WTC11 (cell line): ENCODE results near the gene INO80B. TPM values are rescaled to one million over a fixed set of nuclear protein-coding genes. Genes with fewer than 3 reads are reported as not detected.

Experiments used
- ATAC-seq: fragments of 200-7000 bp; cut with Tn5 transposase; 2 replicates; pipeline ENCODE4 v1.10.0; 2021; ENCODE audit warnings: mild to moderate bottlenecking, moderate library complexity
- CTCF ChIA-PET: fragments of 300-600 bp; sonication (Branson Sonifier 250); formaldehyde crosslinking; loops from one replicate; lab custom pipeline; 2021; ENCODE audit warnings: antibody characterized with exemption; lab: Charles Lee
- POLR2A ChIA-PET: fragments of 350-600 bp; sonication (Branson Sonifier 250); formaldehyde crosslinking; loops from one replicate; lab custom pipeline; 2021; ENCODE audit warnings: antibody characterized with exemption; lab: Charles Lee
- DNase-seq: peaks from one replicate; pipeline ENCODE4 v3.0.0; 2021; ENCODE audit warnings: low spot score
- H3K27ac Mint-ChIP-seq: 2 replicates; pipeline ENCODE4 v1.8.0; 2021; ENCODE audit warnings: mixed read lengths
- H3K27me3 Mint-ChIP-seq: 2 replicates; pipeline ENCODE4 v1.8.0; 2021; ENCODE audit warnings: low read depth, mild to moderate bottlenecking, moderate library complexity, mixed read lengths
- H3K36me3 Mint-ChIP-seq: 2 replicates; pipeline ENCODE4 v1.8.0; 2021; ENCODE audit warnings: mixed read lengths
- H3K4me1 Mint-ChIP-seq: 2 replicates; pipeline ENCODE4 v1.8.0; 2022; ENCODE audit warnings: mixed read lengths
- H3K4me3 Mint-ChIP-seq: 2 replicates; pipeline ENCODE4 v1.8.0; 2021; ENCODE audit warnings: mild to moderate bottlenecking, moderate library complexity, mixed read lengths
- H3K9me3 Mint-ChIP-seq: 2 replicates; pipeline ENCODE4 v1.8.0; 2021; ENCODE audit warnings: mixed read lengths
- ATF1 ChIP-seq: sonication (generic); formaldehyde crosslinking; IDR thresholded peaks from 2 replicates; pipeline ENCODE4 v1.8.1; 2023; ENCODE audit warnings: mild to moderate bottlenecking, moderate library complexity, missing genetic modification reagents
- ATF3 ChIP-seq: sonication (generic); formaldehyde crosslinking; conservative IDR thresholded peaks from 2 replicates; pipeline ENCODE4 v1.8.1; 2022; ENCODE audit warnings: mild to moderate bottlenecking, missing genetic modification reagents
- ESRRA ChIP-seq: sonication (generic); formaldehyde crosslinking; IDR thresholded peaks from 2 replicates; pipeline ENCODE4 v1.8.1; 2022; ENCODE audit warnings: mild to moderate bottlenecking, missing genetic modification reagents, borderline replicate concordance
- FOXJ3 ChIP-seq: sonication (generic); formaldehyde crosslinking; IDR thresholded peaks from 2 replicates; pipeline ENCODE4 v1.9.0; 2021; ENCODE audit warnings: missing genetic modification reagents, mild to moderate bottlenecking, borderline replicate concordance
- HMGA2 ChIP-seq: fragments of 250-450 bp; sonication (Bioruptor Pico); IDR thresholded peaks from 2 replicates; pipeline ENCODE4 v1.4.0; 2021; ENCODE audit warnings: mild to moderate bottlenecking, moderate library complexity
- NFYB ChIP-seq: sonication (generic); formaldehyde crosslinking; conservative IDR thresholded peaks from 2 replicates; pipeline ENCODE4 v1.8.0; 2022; ENCODE audit warnings: low read depth, missing genetic modification reagents
- NR2C2 ChIP-seq: sonication (generic); formaldehyde crosslinking; IDR thresholded peaks from 2 replicates; pipeline ENCODE4 v1.8.0; 2022; ENCODE audit warnings: mild to moderate bottlenecking, missing genetic modification reagents
- PRDM15 ChIP-seq: sonication (generic); formaldehyde crosslinking; IDR thresholded peaks from 2 replicates; pipeline ENCODE4 v1.8.0; 2022; ENCODE audit warnings: missing genetic modification reagents
- RELA ChIP-seq: sonication (generic); formaldehyde crosslinking; IDR thresholded peaks from 2 replicates; pipeline ENCODE4 v1.8.1; 2022; ENCODE audit warnings: missing genetic modification reagents, mild to moderate bottlenecking, borderline replicate concordance
- RORB ChIP-seq: fragments of 250-450 bp; sonication (Bioruptor Pico); IDR thresholded peaks from 2 replicates; pipeline ENCODE4 v1.9.0; 2021; ENCODE audit warnings: mild to moderate bottlenecking
- SMAD3 ChIP-seq: sonication (generic); formaldehyde crosslinking; IDR thresholded peaks from 2 replicates; pipeline ENCODE4 v1.8.0; 2022; ENCODE audit warnings: missing genetic modification reagents, mild to moderate bottlenecking, borderline replicate concordance
- TEAD1 ChIP-seq: sonication (generic); formaldehyde crosslinking; IDR thresholded peaks from 2 replicates; pipeline ENCODE4 v1.8.0; 2022; ENCODE audit warnings: mild to moderate bottlenecking, missing genetic modification reagents
- TP53 ChIP-seq: sonication (generic); formaldehyde crosslinking; IDR thresholded peaks from 2 replicates; pipeline ENCODE4 v1.8.1; 2023; ENCODE audit warnings: mild to moderate bottlenecking, missing genetic modification reagents
- ZBTB21 ChIP-seq: sonication (generic); formaldehyde crosslinking; IDR thresholded peaks from 2 replicates; pipeline ENCODE4 v1.8.1; 2023; ENCODE audit warnings: mild to moderate bottlenecking, missing genetic modification reagents, borderline replicate concordance
- ZNF121 ChIP-seq: sonication (generic); formaldehyde crosslinking; IDR thresholded peaks from 2 replicates; pipeline ENCODE4 v1.8.0; 2023; ENCODE audit warnings: missing genetic modification reagents
- ZNF416 ChIP-seq: fragments of 250-450 bp; sonication (Bioruptor Pico); IDR thresholded peaks from 2 replicates; pipeline ENCODE4 v1.9.0; 2021; ENCODE audit warnings: mild to moderate bottlenecking, inconsistent platforms
- ZNF532 ChIP-seq: fragments of 250-450 bp; sonication (Bioruptor Pico); IDR thresholded peaks from 2 replicates; pipeline ENCODE4 v1.9.0; 2021; ENCODE audit warnings: mild to moderate bottlenecking, borderline replicate concordance
- total RNA-seq: library from RNA; stranded (reverse); gene quantifications from 3 replicates; pipeline ENCODE4 v1.2.3, GENCODE V29; 2021
- TF ChIP-seq, protein P1 (sequence below): fragments of 250-450 bp; sonication (Bioruptor Pico); IDR thresholded peaks from 2 replicates; pipeline ENCODE4 v1.8.0; 2021; ENCODE audit warnings: mild to moderate bottlenecking
- TF ChIP-seq, protein P2 (sequence below): sonication (generic); formaldehyde crosslinking; IDR thresholded peaks from 2 replicates; pipeline ENCODE4 v1.8.0; 2023; ENCODE audit warnings: missing genetic modification reagents, mild to moderate bottlenecking, borderline replicate concordance
- TF ChIP-seq, protein P3 (sequence below): sonication (generic); formaldehyde crosslinking; IDR thresholded peaks from 2 replicates; pipeline ENCODE4 v1.8.0; 2022; ENCODE audit warnings: mild to moderate bottlenecking, missing genetic modification reagents

INO80B gene
- total RNA-seq, 1 experiment from 2014 or later, result 20.2 TPM

DNA sequence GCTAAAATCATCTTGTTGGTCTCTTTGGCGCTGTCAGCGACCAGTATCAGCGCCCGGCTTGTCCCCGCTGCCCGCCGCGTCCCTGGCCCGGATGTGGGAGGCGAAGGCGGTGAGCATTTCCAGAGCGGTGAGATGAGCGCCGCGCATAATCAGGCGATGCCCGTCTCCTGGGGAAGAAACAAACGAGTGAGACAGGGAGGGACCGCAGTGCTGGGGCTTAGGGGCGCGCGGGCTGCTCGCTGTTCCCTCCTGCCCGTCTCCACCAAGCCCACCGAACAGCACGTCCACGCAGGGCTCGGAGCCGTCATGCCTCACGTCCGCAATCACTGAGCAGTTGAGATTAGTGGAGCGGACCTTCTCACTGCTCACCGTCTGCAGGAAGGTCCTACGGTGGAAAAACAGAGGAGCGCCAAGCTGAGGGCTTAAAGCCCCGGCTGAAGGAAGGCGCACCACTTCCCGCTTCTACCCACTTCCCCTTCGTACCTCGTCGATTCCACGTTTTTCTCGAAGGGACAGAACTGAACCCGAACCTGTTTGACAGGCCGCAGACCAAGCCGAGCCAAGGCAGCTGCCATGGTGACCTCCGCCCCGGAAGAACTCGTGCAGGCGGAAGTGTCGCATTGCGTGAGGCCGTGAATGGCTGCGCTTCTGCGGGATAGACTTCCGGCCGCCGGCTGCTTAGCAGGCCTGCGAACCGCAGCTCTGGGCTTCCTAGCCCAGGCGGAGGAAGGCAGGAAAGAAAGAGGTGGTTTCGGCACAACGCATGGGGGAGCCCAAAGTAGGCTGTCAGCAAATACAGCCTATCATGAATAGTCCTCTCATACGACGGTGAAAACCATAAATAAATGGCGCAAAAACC lies 17.4 kb downstream of the INO80B start, which contains the start of gene MRPL53 (continued):
- TF ChIP-seq, protein P1, sequence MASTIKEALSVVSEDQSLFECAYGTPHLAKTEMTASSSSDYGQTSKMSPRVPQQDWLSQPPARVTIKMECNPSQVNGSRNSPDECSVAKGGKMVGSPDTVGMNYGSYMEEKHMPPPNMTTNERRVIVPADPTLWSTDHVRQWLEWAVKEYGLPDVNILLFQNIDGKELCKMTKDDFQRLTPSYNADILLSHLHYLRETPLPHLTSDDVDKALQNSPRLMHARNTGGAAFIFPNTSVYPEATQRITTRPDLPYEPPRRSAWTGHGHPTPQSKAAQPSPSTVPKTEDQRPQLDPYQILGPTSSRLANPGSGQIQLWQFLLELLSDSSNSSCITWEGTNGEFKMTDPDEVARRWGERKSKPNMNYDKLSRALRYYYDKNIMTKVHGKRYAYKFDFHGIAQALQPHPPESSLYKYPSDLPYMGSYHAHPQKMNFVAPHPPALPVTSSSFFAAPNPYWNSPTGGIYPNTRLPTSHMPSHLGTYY, result 0 out of 2 replicates have a peak, but pooled peaks have one; percentile 15
- TF ChIP-seq RELA (CRISPR knock-in tag) (peak; percentile 61; the same call in 1 of the 2 replicates), ZNF121 (no peak), ZNF416 (no peak), ZNF532 (CRISPR knock-in tag) (no peak), TP53 (no peak; the same call in 1 of the 2 replicates), HMGA2 (CRISPR knock-in tag) (no peak), PRDM15 (CRISPR knock-in tag) (no peak), ATF1 (peak; percentile 91), ESRRA (CRISPR knock-in tag) (peak; percentile 72; the same call in 1 of the 2 replicates), RORB (CRISPR knock-in tag) (no peak)
- TF ChIP-seq, all 79 proteins: peak for 32

GRCh38 chr2:74472945-74473258 lies 18.0 kb downstream of the INO80B start:
- POLR2A ChIA-PET, result interaction anchor here (0.9 to 1.5 kb wide), 6 partner anchors 9 to 223 kb away, joined by 3 to 9 read pairs (median 4); partner anchors contain the start of genes AUP1, CCDC142, HTRA2 and WBP1
- peak overlapping the region; percentile 99 for H3K27ac Mint-ChIP-seq
- peaks cover 11% of the 10 kb centered on the region for H3K4me1 Mint-ChIP-seq
- peaks cover 14% of the 10 kb centered on the region for H3K36me3 Mint-ChIP-seq
- no peaks in the 10 kb centered on the region for H3K9me3 Mint-ChIP-seq
- CTCF ChIA-PET, result interaction anchor here (0.7 to 2.7 kb wide), 7 partner anchors 10 to 138 kb away, joined by 3 to 23 read pairs (median 4); partner anchors contain the start of genes CCDC142, TTC31 and WBP1
- ATAC-seq (no peak), DNase-seq (no peak)
- H3K4me3 Mint-ChIP-seq, result peak overlapping the region; percentile 96
- H3K27me3 Mint-ChIP-seq, result no peaks in the 10 kb centered on the region
- TF ChIP-seq NR2C2 (CRISPR knock-in tag) (no peak), ATF3 (CRISPR knock-in tag) (no peak), NFYB (no peak), TEAD1 (no peak), SMAD3 (CRISPR knock-in tag) (no peak), ZBTB21 (CRISPR knock-in tag) (no peak), FOXJ3 (CRISPR knock-in tag) (no peak), ZNF121 (no peak)
- TF ChIP-seq, protein P2, sequence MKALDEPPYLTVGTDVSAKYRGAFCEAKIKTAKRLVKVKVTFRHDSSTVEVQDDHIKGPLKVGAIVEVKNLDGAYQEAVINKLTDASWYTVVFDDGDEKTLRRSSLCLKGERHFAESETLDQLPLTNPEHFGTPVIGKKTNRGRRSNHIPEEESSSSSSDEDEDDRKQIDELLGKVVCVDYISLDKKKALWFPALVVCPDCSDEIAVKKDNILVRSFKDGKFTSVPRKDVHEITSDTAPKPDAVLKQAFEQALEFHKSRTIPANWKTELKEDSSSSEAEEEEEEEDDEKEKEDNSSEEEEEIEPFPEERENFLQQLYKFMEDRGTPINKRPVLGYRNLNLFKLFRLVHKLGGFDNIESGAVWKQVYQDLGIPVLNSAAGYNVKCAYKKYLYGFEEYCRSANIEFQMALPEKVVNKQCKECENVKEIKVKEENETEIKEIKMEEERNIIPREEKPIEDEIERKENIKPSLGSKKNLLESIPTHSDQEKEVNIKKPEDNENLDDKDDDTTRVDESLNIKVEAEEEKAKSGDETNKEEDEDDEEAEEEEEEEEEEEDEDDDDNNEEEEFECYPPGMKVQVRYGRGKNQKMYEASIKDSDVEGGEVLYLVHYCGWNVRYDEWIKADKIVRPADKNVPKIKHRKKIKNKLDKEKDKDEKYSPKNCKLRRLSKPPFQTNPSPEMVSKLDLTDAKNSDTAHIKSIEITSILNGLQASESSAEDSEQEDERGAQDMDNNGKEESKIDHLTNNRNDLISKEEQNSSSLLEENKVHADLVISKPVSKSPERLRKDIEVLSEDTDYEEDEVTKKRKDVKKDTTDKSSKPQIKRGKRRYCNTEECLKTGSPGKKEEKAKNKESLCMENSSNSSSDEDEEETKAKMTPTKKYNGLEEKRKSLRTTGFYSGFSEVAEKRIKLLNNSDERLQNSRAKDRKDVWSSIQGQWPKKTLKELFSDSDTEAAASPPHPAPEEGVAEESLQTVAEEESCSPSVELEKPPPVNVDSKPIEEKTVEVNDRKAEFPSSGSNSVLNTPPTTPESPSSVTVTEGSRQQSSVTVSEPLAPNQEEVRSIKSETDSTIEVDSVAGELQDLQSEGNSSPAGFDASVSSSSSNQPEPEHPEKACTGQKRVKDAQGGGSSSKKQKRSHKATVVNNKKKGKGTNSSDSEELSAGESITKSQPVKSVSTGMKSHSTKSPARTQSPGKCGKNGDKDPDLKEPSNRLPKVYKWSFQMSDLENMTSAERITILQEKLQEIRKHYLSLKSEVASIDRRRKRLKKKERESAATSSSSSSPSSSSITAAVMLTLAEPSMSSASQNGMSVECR (CRISPR knock-in tag), result no peak
- TF ChIP-seq, protein P3, sequence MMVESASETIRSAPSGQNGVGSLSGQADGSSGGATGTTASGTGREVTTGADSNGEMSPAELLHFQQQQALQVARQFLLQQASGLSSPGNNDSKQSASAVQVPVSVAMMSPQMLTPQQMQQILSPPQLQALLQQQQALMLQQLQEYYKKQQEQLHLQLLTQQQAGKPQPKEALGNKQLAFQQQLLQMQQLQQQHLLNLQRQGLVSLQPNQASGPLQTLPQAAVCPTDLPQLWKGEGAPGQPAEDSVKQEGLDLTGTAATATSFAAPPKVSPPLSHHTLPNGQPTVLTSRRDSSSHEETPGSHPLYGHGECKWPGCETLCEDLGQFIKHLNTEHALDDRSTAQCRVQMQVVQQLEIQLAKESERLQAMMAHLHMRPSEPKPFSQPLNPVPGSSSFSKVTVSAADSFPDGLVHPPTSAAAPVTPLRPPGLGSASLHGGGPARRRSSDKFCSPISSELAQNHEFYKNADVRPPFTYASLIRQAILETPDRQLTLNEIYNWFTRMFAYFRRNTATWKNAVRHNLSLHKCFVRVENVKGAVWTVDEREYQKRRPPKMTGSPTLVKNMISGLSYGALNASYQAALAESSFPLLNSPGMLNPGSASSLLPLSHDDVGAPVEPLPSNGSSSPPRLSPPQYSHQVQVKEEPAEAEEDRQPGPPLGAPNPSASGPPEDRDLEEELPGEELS (CRISPR knock-in tag), result no peak
